H9 (cell line): Measurements from ENCODE around the gene DCTN1. TPM values are rescaled to one million over a fixed set of nuclear protein-coding genes. Genes with fewer than 3 reads are reported as not detected.

Source experiments
- DNase-seq: peaks from one replicate; pipeline ENCODE4 v3.0.0-alpha.2; 2017
- H2AFZ ChIP-seq: one replicate; pipeline ENCODE4 v1.6.1; 2013; ENCODE audit warnings: mild to moderate bottlenecking, low read length, control low read depth, moderate library complexity
- H2AK5ac ChIP-seq: 2 replicates; pipeline ENCODE4 v1.6.1; 2013; ENCODE audit warnings: low read length, control low read depth, mixed read lengths; ENCODE audit not compliant: insufficient read length
- H2BK120ac ChIP-seq: one replicate; pipeline ENCODE4 v1.6.1; 2013; ENCODE audit warnings: low read depth, mild to moderate bottlenecking, low read length, control low read depth, inconsistent platforms; ENCODE audit not compliant: poor library complexity, severe bottlenecking
- H2BK12ac ChIP-seq: 2 replicates; pipeline ENCODE4 v1.6.1; 2013; ENCODE audit warnings: low read length, control low read depth, mixed read lengths, low read depth; ENCODE audit not compliant: insufficient read length
- H2BK15ac ChIP-seq: 2 replicates; pipeline ENCODE4 v1.6.1; 2013; ENCODE audit warnings: low read depth, low read length, control low read depth
- H2BK20ac ChIP-seq: one replicate; pipeline ENCODE4 v1.6.1; 2013; ENCODE audit warnings: low read depth, mild to moderate bottlenecking, low read length, control low read depth, inconsistent platforms; ENCODE audit not compliant: poor library complexity, severe bottlenecking
- H2BK5ac ChIP-seq: 2 replicates; pipeline ENCODE4 v1.6.1; 2013; ENCODE audit warnings: low read length, control low read depth, mixed read lengths; ENCODE audit not compliant: insufficient read length
- H3K14ac ChIP-seq: 2 replicates; pipeline ENCODE4 v1.6.1; 2013; ENCODE audit warnings: low read length, control low read depth; ENCODE audit not compliant: insufficient read depth
- H3K18ac ChIP-seq: 2 replicates; pipeline ENCODE4 v1.6.1; 2013; ENCODE audit warnings: low read depth, mild to moderate bottlenecking, mixed read lengths, low read length, control low read depth; ENCODE audit not compliant: insufficient read length
- H3K23ac ChIP-seq: 2 replicates; pipeline ENCODE4 v1.6.1; 2013; ENCODE audit warnings: low read length, control low read depth, mixed read lengths, low read depth; ENCODE audit not compliant: insufficient read length
- H3K23me2 ChIP-seq: 2 replicates; pipeline ENCODE4 v1.6.1; 2013; ENCODE audit warnings: low read depth, mild to moderate bottlenecking, mixed read lengths, low read length, control low read depth; ENCODE audit not compliant: insufficient read length, poor library complexity, severe bottlenecking
- H3K27ac ChIP-seq: 2 replicates; pipeline ENCODE4 v1.5.1; 2013; ENCODE audit warnings: low read length, control low read depth, mixed read lengths, low read depth; ENCODE audit not compliant: insufficient read length
- H3K27me3 ChIP-seq: 2 replicates; pipeline ENCODE4 v1.6.1; 2013; ENCODE audit warnings: low read length, control low read depth, inconsistent platforms; ENCODE audit not compliant: insufficient read depth
- H3K4ac ChIP-seq: 2 replicates; pipeline ENCODE4 v1.6.1; 2013; ENCODE audit warnings: low read depth, mild to moderate bottlenecking, control low read depth, inconsistent platforms, low read length, moderate library complexity
- H3K4me1 ChIP-seq: 2 replicates; pipeline ENCODE4 v1.6.1; 2013; ENCODE audit warnings: low read length, control low read depth, inconsistent platforms; ENCODE audit not compliant: insufficient read depth
- H3K4me2 ChIP-seq: 2 replicates; pipeline ENCODE4 v1.6.1; 2013; ENCODE audit warnings: low read length, control low read depth, mixed read lengths; ENCODE audit not compliant: insufficient read length, insufficient read depth
- H3K56ac ChIP-seq: 2 replicates; pipeline ENCODE4 v1.6.1; 2013; ENCODE audit warnings: low read depth, mild to moderate bottlenecking, mixed read lengths, low read length, control low read depth; ENCODE audit not compliant: insufficient read length
- H3K79me1 ChIP-seq: 2 replicates; pipeline ENCODE4 v1.6.1; 2013; ENCODE audit warnings: low read depth, mild to moderate bottlenecking, moderate library complexity, low read length, control low read depth, inconsistent platforms; ENCODE audit not compliant: insufficient read depth, poor library complexity, severe bottlenecking
- H3K79me2 ChIP-seq: 2 replicates; pipeline ENCODE4 v1.6.1; 2013; ENCODE audit warnings: low read length, control low read depth, inconsistent platforms; ENCODE audit not compliant: insufficient read depth
- H3K9ac ChIP-seq: 2 replicates; pipeline ENCODE4 v1.6.1; 2013; ENCODE audit warnings: low read length, control low read depth, mixed read lengths; ENCODE audit not compliant: insufficient read length; ENCODE audit errors: extremely low read depth
- H3K9me3 ChIP-seq: one replicate; pipeline ENCODE4 v1.6.1; 2013; ENCODE audit warnings: low read depth, low read length, inconsistent platforms; ENCODE audit not compliant: control insufficient read depth
- H3T11ph ChIP-seq: one replicate; pipeline ENCODE4 v1.6.1; 2013; ENCODE audit warnings: mild to moderate bottlenecking, low read length, control low read depth, inconsistent platforms
- H4K20me1 ChIP-seq: one replicate; pipeline ENCODE4 v1.6.1; 2013; ENCODE audit not compliant: control insufficient read depth, insufficient read length, insufficient read depth
- H4K5ac ChIP-seq: 2 replicates; pipeline ENCODE4 v1.6.1; 2013; ENCODE audit warnings: low read depth, mild to moderate bottlenecking, mixed read lengths, low read length, control low read depth; ENCODE audit not compliant: insufficient read length
- H4K8ac ChIP-seq: replicated peaks from 2 replicates; pipeline ENCODE4 v1.6.1; 2013; ENCODE audit warnings: low read length, control low read depth, mixed read lengths, low read depth; ENCODE audit not compliant: insufficient read length
- H4K91ac ChIP-seq: 2 replicates; pipeline ENCODE4 v1.6.1; 2013; ENCODE audit warnings: low read depth, mild to moderate bottlenecking, moderate library complexity, mixed read lengths, low read length, control low read depth; ENCODE audit not compliant: insufficient read length
- H3K27ac Mint-ChIP-seq, 3 experiments: 2 replicates in 2 of 3; 3 replicates in 1 of 3; pipeline ENCODE4 v1.8.0; 2020 to 2021; ENCODE audit warnings: mixed read lengths in 3 of 3, mild to moderate bottlenecking in 1 of 3, moderate library complexity in 1 of 3
- H3K27me3 Mint-ChIP-seq: 2 replicates; pipeline ENCODE4 v1.8.0; 2021; ENCODE audit warnings: low read depth, mild to moderate bottlenecking, moderate library complexity, mixed read lengths
- H3K36me3 Mint-ChIP-seq, 3 experiments: 2 replicates in 2 of 3; 3 replicates in 1 of 3; pipeline ENCODE4 v1.8.0; 2020 to 2021; ENCODE audit warnings: low read depth in 3 of 3, mixed read lengths in 3 of 3; ENCODE audit not compliant: insufficient read depth in 1 of 3
- H3K4me1 Mint-ChIP-seq, 2 experiments: 2 replicates each; pipeline ENCODE4 v1.8.0; 2020; ENCODE audit warnings: mixed read lengths in 2 of 2
- H3K4me3 Mint-ChIP-seq, 2 experiments: 2 replicates in 1 of 2; 3 replicates in 1 of 2; pipeline ENCODE4 v1.8.0; 2020 to 2021; ENCODE audit warnings: mild to moderate bottlenecking in 2 of 2, mixed read lengths in 2 of 2, moderate library complexity in 1 of 2
- H3K9me3 Mint-ChIP-seq, 2 experiments: 2 replicates in 1 of 2; 3 replicates in 1 of 2; pipeline ENCODE4 v1.8.0; 2020; ENCODE audit warnings: mild to moderate bottlenecking in 2 of 2, mixed read lengths in 2 of 2, moderate library complexity in 1 of 2
- CTCF ChIP-seq: fragments of 200-600 bp; sonication (generic); conservative IDR thresholded peaks from 3 replicates; pipeline ENCODE4 v1.8.0; 2021; ENCODE audit warnings: antibody characterized with exemption, mild to moderate bottlenecking
- WGBS: extraction: QIAGEN DNeasy Blood & Tissue Kit; methylation state at CpG from one replicate; pipeline ENCODE4 v1.1.7; 2013; ENCODE audit warnings: missing lambda C conversion rate, low lambda C conversion rate, mixed read lengths; ENCODE audit not compliant: insufficient read length; ENCODE audit errors: extremely low coverage; 5-methylcytosine and 5-hydroxymethylcytosine counted together
- total RNA-seq: library from RNA; stranded (reverse); gene quantifications from 2 replicates; pipeline ENCODE4 v1.2.1, GENCODE V29; 2021

DCTN1 gene
- total RNA-seq, 1 experiment from 2014 or later = 141 TPM

GRCh38 chr2:74367789-74368188, 12.3 kb downstream of the DCTN1 start:
- no peak overlapping the region for H4K8ac ChIP-seq
- no peak overlapping the region for H3K27ac Mint-ChIP-seq
- no CpG with 5 or more reads among the region's 7 CpGs for WGBS
- H3K4me2 ChIP-seq = no peak overlapping the region
- H2BK120ac ChIP-seq = no peak overlapping the region
- no peak overlapping the region for H3T11ph ChIP-seq
- no peak overlapping the region for H3K23ac ChIP-seq
- peaks cover 0 to 6% of the 10 kb centered on the region in 2 experiments; a peak in 3 of 4 replicates for H3K4me1 Mint-ChIP-seq
- H2BK5ac ChIP-seq = no peak overlapping the region
- no peak overlapping the region for H3K9ac ChIP-seq
- no peak overlapping the region for H3K56ac ChIP-seq
- no peak overlapping the region for H2AFZ ChIP-seq
- no peak for TF ChIP-seq CTCF
- H4K5ac ChIP-seq = no peak overlapping the region
- H4K20me1 ChIP-seq = no peaks in the 10 kb centered on the region
- no peaks in the 10 kb centered on the region for H3K9me3 ChIP-seq
- no peak overlapping the region for H2BK12ac ChIP-seq
- H3K4me1 ChIP-seq = no peaks in the 10 kb centered on the region
- no peak overlapping the region for H4K91ac ChIP-seq
- no peak overlapping the region for H2BK20ac ChIP-seq
- H3K4me3 Mint-ChIP-seq = no peak overlapping the region
- no peak overlapping the region for H3K4ac ChIP-seq
- H2BK15ac ChIP-seq = no peak overlapping the region
- no peak overlapping the region for H3K14ac ChIP-seq
- no peaks in the 10 kb centered on the region for H3K23me2 ChIP-seq
- no peak for DNase-seq
- H3K27me3 ChIP-seq = no peaks in the 10 kb centered on the region
- H3K36me3 Mint-ChIP-seq = peaks cover 64 to 91% (median 88%) of the 10 kb centered on the region in 3 experiments
- no peaks in the 10 kb centered on the region for H3K79me1 ChIP-seq
- no peaks in the 10 kb centered on the region for H3K9me3 Mint-ChIP-seq
- H3K27me3 Mint-ChIP-seq = no peaks in the 10 kb centered on the region
- no peaks in the 10 kb centered on the region for H3K79me2 ChIP-seq
- H3K27ac ChIP-seq = no peak overlapping the region
- H2AK5ac ChIP-seq = no peak overlapping the region
- H3K18ac ChIP-seq = no peak overlapping the region
